H9 (cell line): Measurements from ENCODE around the gene CTNNA3. TPM values are rescaled to one million over a fixed set of nuclear protein-coding genes. Genes with fewer than 3 reads are reported as not detected.

Experiments used
- DNase-seq: peaks from one replicate; pipeline ENCODE4 v3.0.0-alpha.2; 2017
- H2AFZ ChIP-seq: one replicate; pipeline ENCODE4 v1.6.1; 2013; ENCODE audit warnings: mild to moderate bottlenecking, low read length, control low read depth, moderate library complexity
- H2AK5ac ChIP-seq: 2 replicates; pipeline ENCODE4 v1.6.1; 2013; ENCODE audit warnings: low read length, control low read depth, mixed read lengths; ENCODE audit not compliant: insufficient read length
- H2BK120ac ChIP-seq: one replicate; pipeline ENCODE4 v1.6.1; 2013; ENCODE audit warnings: low read depth, mild to moderate bottlenecking, low read length, control low read depth, inconsistent platforms; ENCODE audit not compliant: poor library complexity, severe bottlenecking
- H2BK12ac ChIP-seq: 2 replicates; pipeline ENCODE4 v1.6.1; 2013; ENCODE audit warnings: low read length, control low read depth, mixed read lengths, low read depth; ENCODE audit not compliant: insufficient read length
- H2BK15ac ChIP-seq: 2 replicates; pipeline ENCODE4 v1.6.1; 2013; ENCODE audit warnings: low read depth, low read length, control low read depth
- H2BK20ac ChIP-seq: one replicate; pipeline ENCODE4 v1.6.1; 2013; ENCODE audit warnings: low read depth, mild to moderate bottlenecking, low read length, control low read depth, inconsistent platforms; ENCODE audit not compliant: poor library complexity, severe bottlenecking
- H2BK5ac ChIP-seq: 2 replicates; pipeline ENCODE4 v1.6.1; 2013; ENCODE audit warnings: low read length, control low read depth, mixed read lengths; ENCODE audit not compliant: insufficient read length
- H3K14ac ChIP-seq: 2 replicates; pipeline ENCODE4 v1.6.1; 2013; ENCODE audit warnings: low read length, control low read depth; ENCODE audit not compliant: insufficient read depth
- H3K18ac ChIP-seq: 2 replicates; pipeline ENCODE4 v1.6.1; 2013; ENCODE audit warnings: low read depth, mild to moderate bottlenecking, mixed read lengths, low read length, control low read depth; ENCODE audit not compliant: insufficient read length
- H3K23ac ChIP-seq: 2 replicates; pipeline ENCODE4 v1.6.1; 2013; ENCODE audit warnings: low read length, control low read depth, mixed read lengths, low read depth; ENCODE audit not compliant: insufficient read length
- H3K23me2 ChIP-seq: 2 replicates; pipeline ENCODE4 v1.6.1; 2013; ENCODE audit warnings: low read depth, mild to moderate bottlenecking, mixed read lengths, low read length, control low read depth; ENCODE audit not compliant: insufficient read length, poor library complexity, severe bottlenecking
- H3K27ac ChIP-seq: 2 replicates; pipeline ENCODE4 v1.5.1; 2013; ENCODE audit warnings: low read length, control low read depth, mixed read lengths, low read depth; ENCODE audit not compliant: insufficient read length
- H3K27me3 ChIP-seq: 2 replicates; pipeline ENCODE4 v1.6.1; 2013; ENCODE audit warnings: low read length, control low read depth, inconsistent platforms; ENCODE audit not compliant: insufficient read depth
- H3K4ac ChIP-seq: 2 replicates; pipeline ENCODE4 v1.6.1; 2013; ENCODE audit warnings: low read depth, mild to moderate bottlenecking, control low read depth, inconsistent platforms, low read length, moderate library complexity
- H3K4me1 ChIP-seq: 2 replicates; pipeline ENCODE4 v1.6.1; 2013; ENCODE audit warnings: low read length, control low read depth, inconsistent platforms; ENCODE audit not compliant: insufficient read depth
- H3K4me2 ChIP-seq: 2 replicates; pipeline ENCODE4 v1.6.1; 2013; ENCODE audit warnings: low read length, control low read depth, mixed read lengths; ENCODE audit not compliant: insufficient read length, insufficient read depth
- H3K56ac ChIP-seq: 2 replicates; pipeline ENCODE4 v1.6.1; 2013; ENCODE audit warnings: low read depth, mild to moderate bottlenecking, mixed read lengths, low read length, control low read depth; ENCODE audit not compliant: insufficient read length
- H3K79me1 ChIP-seq: 2 replicates; pipeline ENCODE4 v1.6.1; 2013; ENCODE audit warnings: low read depth, mild to moderate bottlenecking, moderate library complexity, low read length, control low read depth, inconsistent platforms; ENCODE audit not compliant: insufficient read depth, poor library complexity, severe bottlenecking
- H3K79me2 ChIP-seq: 2 replicates; pipeline ENCODE4 v1.6.1; 2013; ENCODE audit warnings: low read length, control low read depth, inconsistent platforms; ENCODE audit not compliant: insufficient read depth
- H3K9ac ChIP-seq: 2 replicates; pipeline ENCODE4 v1.6.1; 2013; ENCODE audit warnings: low read length, control low read depth, mixed read lengths; ENCODE audit not compliant: insufficient read length; ENCODE audit errors: extremely low read depth
- H3K9me3 ChIP-seq: one replicate; pipeline ENCODE4 v1.6.1; 2013; ENCODE audit warnings: low read depth, low read length, inconsistent platforms; ENCODE audit not compliant: control insufficient read depth
- H3T11ph ChIP-seq: one replicate; pipeline ENCODE4 v1.6.1; 2013; ENCODE audit warnings: mild to moderate bottlenecking, low read length, control low read depth, inconsistent platforms
- H4K20me1 ChIP-seq: one replicate; pipeline ENCODE4 v1.6.1; 2013; ENCODE audit not compliant: control insufficient read depth, insufficient read length, insufficient read depth
- H4K5ac ChIP-seq: 2 replicates; pipeline ENCODE4 v1.6.1; 2013; ENCODE audit warnings: low read depth, mild to moderate bottlenecking, mixed read lengths, low read length, control low read depth; ENCODE audit not compliant: insufficient read length
- H4K8ac ChIP-seq: replicated peaks from 2 replicates; pipeline ENCODE4 v1.6.1; 2013; ENCODE audit warnings: low read length, control low read depth, mixed read lengths, low read depth; ENCODE audit not compliant: insufficient read length
- H4K91ac ChIP-seq: 2 replicates; pipeline ENCODE4 v1.6.1; 2013; ENCODE audit warnings: low read depth, mild to moderate bottlenecking, moderate library complexity, mixed read lengths, low read length, control low read depth; ENCODE audit not compliant: insufficient read length
- H3K27ac Mint-ChIP-seq, 3 experiments: 2 replicates in 2 of 3; 3 replicates in 1 of 3; pipeline ENCODE4 v1.8.0; 2020 to 2021; ENCODE audit warnings: mixed read lengths in 3 of 3, mild to moderate bottlenecking in 1 of 3, moderate library complexity in 1 of 3
- H3K27me3 Mint-ChIP-seq: 2 replicates; pipeline ENCODE4 v1.8.0; 2021; ENCODE audit warnings: low read depth, mild to moderate bottlenecking, moderate library complexity, mixed read lengths
- H3K36me3 Mint-ChIP-seq, 3 experiments: 2 replicates in 2 of 3; 3 replicates in 1 of 3; pipeline ENCODE4 v1.8.0; 2020 to 2021; ENCODE audit warnings: low read depth in 3 of 3, mixed read lengths in 3 of 3; ENCODE audit not compliant: insufficient read depth in 1 of 3
- H3K4me1 Mint-ChIP-seq, 2 experiments: 2 replicates each; pipeline ENCODE4 v1.8.0; 2020; ENCODE audit warnings: mixed read lengths in 2 of 2
- H3K4me3 Mint-ChIP-seq, 2 experiments: 2 replicates in 1 of 2; 3 replicates in 1 of 2; pipeline ENCODE4 v1.8.0; 2020 to 2021; ENCODE audit warnings: mild to moderate bottlenecking in 2 of 2, mixed read lengths in 2 of 2, moderate library complexity in 1 of 2
- H3K9me3 Mint-ChIP-seq, 2 experiments: 2 replicates in 1 of 2; 3 replicates in 1 of 2; pipeline ENCODE4 v1.8.0; 2020; ENCODE audit warnings: mild to moderate bottlenecking in 2 of 2, mixed read lengths in 2 of 2, moderate library complexity in 1 of 2
- CTCF ChIP-seq: fragments of 200-600 bp; sonication (generic); conservative IDR thresholded peaks from 3 replicates; pipeline ENCODE4 v1.8.0; 2021; ENCODE audit warnings: antibody characterized with exemption, mild to moderate bottlenecking
- total RNA-seq: library from RNA; stranded (reverse); gene quantifications from 2 replicates; pipeline ENCODE4 v1.2.1, GENCODE V29; 2021

CTNNA3 gene
- total RNA-seq, 1 experiment from 2014 or later: 3.3 TPM

- H3K9me3 ChIP-seq: no peaks in the 10 kb centered on the region
- no peak overlapping the region for H3K27ac ChIP-seq
- no peak overlapping the region for H3K23ac ChIP-seq
- no peak overlapping the region for H4K91ac ChIP-seq
- no peak overlapping the region for H4K8ac ChIP-seq
- TF ChIP-seq CTCF: no peak
- Mint-ChIP-seq H3K27me3 (no peaks in the 10 kb centered on the region), H3K4me1 (peaks cover 7 to 12% of the 10 kb centered on the region in 2 experiments), H3K27ac (no peak overlapping the region), H3K9me3 (peaks cover 0 to 3% of the 10 kb centered on the region in 2 experiments; a peak in 1 of 5 replicates), H3K4me3 (no peak overlapping the region), H3K36me3 (no peaks in the 10 kb centered on the region)
- H2BK12ac ChIP-seq: no peak overlapping the region
- H4K20me1 ChIP-seq: no peaks in the 10 kb centered on the region
- H3K56ac ChIP-seq: no peak overlapping the region
- no peak overlapping the region for H2AFZ ChIP-seq
- no peak overlapping the region for H3K4ac ChIP-seq
- no peaks in the 10 kb centered on the region for H3K79me1 ChIP-seq
- H4K5ac ChIP-seq: no peak overlapping the region
- no peak overlapping the region for H2BK15ac ChIP-seq
- no peak overlapping the region for H2BK20ac ChIP-seq
- H3K18ac ChIP-seq: no peak overlapping the region
- H3K4me2 ChIP-seq: no peak overlapping the region
- no peak overlapping the region for H2AK5ac ChIP-seq
- no peak overlapping the region for H2BK5ac ChIP-seq
- no peak overlapping the region for H3T11ph ChIP-seq
- H3K23me2 ChIP-seq: no peaks in the 10 kb centered on the region
- H3K9ac ChIP-seq: no peak overlapping the region
- no peak overlapping the region for H2BK120ac ChIP-seq
- H3K14ac ChIP-seq: no peak overlapping the region
- no peaks in the 10 kb centered on the region for H3K27me3 ChIP-seq
- H3K4me1 ChIP-seq: no peaks in the 10 kb centered on the region
- H3K79me2 ChIP-seq: no peaks in the 10 kb centered on the region
- no peak for DNase-seq
Measured at GRCh38 chr10:66398669-66399068, 1297.3 kb downstream of the CTNNA3 start.
